VCaP (cell line): ENCODE results near the gene FOXO3.
A peak's percentile ranks its signal among the peaks of the same experiment; 100 is the strongest.

Source experiments
- H3K27ac ChIP-seq: fragments of 450-650 bp; 2 replicates; pipeline ENCODE4 v1.5.1; 2017
- TF ChIP-seq, protein P1 (sequence below): fragments of 450-650 bp; conservative IDR thresholded peaks from 2 replicates; pipeline ENCODE4 v1.5.1; 2017; ENCODE audit warnings: mild to moderate bottlenecking, moderate library complexity

FOXO3 gene

DNA sequence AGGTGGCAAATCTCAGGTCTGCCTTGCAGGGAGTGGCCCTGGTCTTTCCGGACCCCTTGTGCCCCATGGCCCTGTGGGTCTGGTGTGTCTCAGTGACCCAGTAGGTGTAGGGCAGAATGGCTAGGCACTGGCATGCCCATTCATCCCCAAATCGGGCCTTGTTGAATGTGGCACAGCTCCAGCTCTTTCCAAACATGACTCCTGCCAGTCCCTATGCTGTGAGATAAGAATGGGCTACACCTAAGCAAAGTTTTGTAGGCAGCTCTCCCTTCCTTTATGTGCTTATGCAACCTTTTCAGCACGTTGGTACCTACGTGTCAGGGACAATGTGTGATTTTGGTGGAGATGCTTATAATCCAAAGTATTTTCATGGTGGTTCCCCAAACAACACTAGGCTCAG lies 33.9 kb downstream of the FOXO3 start:
- peak overlapping the region; percentile 77 for H3K27ac ChIP-seq
- TF ChIP-seq, protein P1, sequence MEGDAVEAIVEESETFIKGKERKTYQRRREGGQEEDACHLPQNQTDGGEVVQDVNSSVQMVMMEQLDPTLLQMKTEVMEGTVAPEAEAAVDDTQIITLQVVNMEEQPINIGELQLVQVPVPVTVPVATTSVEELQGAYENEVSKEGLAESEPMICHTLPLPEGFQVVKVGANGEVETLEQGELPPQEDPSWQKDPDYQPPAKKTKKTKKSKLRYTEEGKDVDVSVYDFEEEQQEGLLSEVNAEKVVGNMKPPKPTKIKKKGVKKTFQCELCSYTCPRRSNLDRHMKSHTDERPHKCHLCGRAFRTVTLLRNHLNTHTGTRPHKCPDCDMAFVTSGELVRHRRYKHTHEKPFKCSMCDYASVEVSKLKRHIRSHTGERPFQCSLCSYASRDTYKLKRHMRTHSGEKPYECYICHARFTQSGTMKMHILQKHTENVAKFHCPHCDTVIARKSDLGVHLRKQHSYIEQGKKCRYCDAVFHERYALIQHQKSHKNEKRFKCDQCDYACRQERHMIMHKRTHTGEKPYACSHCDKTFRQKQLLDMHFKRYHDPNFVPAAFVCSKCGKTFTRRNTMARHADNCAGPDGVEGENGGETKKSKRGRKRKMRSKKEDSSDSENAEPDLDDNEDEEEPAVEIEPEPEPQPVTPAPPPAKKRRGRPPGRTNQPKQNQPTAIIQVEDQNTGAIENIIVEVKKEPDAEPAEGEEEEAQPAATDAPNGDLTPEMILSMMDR = no peak

DNA sequence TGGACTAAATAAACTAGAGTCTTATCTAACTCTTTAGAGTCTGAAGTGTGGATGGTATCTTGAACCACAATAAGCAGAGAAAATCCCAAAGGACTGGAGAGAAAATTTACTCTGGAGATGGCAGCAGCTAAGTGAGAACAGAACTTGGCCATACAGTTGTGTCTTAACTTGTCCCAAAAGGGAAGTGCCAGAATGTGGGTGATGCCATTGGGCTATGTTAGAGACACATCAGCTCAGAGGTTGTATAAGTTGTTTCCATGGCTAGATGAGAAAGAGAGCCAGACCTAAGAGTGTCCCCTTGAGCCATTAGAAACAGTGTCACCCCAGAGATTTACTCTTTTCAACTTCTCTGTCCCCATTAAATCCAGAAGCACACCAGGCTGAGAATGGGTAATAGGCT lies 36.2 kb downstream of the FOXO3 start:
- peak overlapping the region; percentile 77 for H3K27ac ChIP-seq
- TF ChIP-seq, protein P1 = no peak

DNA sequence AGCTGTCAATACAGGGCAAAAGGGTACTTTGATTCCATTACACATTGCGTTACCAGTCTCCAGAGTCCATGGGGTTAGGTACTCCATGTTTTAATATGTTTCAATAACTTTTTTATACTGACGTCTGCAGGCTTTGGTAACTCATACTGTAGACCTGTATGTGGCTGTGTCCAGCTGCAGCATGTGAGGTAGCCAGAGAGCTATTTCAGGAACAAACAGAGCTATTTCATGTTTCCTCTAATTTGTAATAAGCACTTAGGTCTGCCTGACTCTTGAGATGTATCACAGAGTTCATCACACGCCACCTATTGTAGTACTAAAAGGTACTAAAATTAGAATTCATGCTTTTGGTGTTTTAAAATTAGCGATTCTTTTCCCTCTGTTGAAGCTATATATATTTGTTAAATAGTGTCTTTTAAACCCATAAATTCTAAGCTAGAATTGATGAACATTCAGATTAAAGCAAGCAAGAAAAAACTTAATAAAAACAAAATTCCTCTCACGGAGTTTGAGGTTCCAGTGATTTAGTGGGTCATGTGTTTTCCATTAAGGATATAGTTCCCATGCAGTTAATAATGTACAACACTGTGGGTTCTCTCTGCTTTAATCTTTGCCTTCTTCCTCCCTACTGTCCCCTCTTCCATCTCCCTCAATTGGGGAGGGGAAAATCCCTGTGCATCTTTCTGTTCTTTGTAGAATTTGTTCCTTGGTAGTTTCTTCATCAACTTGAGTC lies 37.0 kb downstream of the FOXO3 start:
- peak overlapping the region; percentile 77 for H3K27ac ChIP-seq
- TF ChIP-seq, protein P1 = no peak

DNA sequence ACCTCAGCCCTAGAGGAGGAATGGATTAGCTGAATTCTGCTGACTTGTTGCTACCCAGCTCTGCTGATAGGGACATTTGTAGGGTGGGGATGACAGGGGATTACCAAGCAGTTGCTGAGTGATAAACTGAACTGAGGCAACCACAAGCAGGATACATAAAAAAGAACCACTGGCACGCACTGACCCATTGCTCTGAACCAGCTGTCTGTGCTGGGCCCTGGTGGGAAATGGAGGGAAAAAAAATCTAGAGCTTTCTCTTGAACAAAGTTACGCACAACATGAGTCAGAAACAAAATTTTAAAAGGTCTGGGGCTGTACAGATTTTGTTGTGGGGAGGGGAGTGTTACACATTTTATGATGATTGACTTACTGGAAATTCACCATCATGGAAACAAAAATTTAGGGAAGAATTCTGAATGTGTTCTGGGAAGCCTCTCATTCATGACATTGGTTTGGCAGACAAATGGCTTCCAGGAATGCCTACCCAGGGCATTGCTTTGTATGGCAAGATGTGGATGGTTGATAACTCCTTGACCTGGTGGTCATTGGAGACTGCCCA lies 37.7 kb downstream of the FOXO3 start:
- TF ChIP-seq, protein P1 = no peak
- no peak overlapping the region for H3K27ac ChIP-seq

DNA sequence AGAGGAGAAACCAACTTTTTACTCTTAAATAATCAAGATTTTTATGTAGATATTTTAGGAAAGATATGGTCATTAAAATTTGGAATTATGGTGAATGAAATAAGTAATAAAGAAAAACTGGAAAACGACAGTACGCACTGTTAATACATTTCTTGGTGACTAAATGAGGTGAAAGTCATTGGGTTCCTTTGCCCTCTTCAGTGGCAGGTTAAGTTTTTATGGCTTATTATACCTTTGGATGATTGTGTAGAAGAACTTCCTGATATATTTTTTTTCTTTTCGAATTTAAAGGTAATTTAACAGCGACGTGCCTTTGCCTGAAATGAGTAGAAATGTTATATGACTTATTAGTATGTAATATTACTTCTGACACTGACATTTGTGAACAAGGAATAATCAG lies 43.4 kb downstream of the FOXO3 start:
- TF ChIP-seq, protein P1 = no peak
- H3K27ac ChIP-seq = no peak overlapping the region

DNA sequence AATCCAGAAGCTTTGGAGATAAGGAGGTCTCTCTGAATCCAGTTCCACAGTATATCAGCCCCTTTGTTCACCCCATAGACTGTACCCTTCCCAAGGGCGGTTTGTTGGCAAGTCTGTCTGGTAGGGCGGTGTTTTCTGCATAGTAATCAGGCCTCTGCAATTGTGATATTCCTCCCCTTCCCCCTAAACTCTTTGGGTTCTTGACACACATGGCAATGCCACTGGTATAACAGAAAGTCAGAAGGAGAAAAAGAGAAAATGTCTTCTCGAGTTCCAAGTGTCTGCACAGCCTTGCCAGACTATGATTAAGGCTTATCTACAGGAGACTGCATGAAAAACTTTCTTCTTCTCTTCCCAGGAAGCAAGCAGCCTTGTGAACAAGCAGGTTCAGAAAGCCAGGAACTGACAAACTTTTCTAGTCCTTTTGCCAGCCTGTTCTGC lies 45.6 kb downstream of the FOXO3 start:
- H3K27ac ChIP-seq = peak overlapping the region; percentile 62
- TF ChIP-seq, protein P1 = no peak

DNA sequence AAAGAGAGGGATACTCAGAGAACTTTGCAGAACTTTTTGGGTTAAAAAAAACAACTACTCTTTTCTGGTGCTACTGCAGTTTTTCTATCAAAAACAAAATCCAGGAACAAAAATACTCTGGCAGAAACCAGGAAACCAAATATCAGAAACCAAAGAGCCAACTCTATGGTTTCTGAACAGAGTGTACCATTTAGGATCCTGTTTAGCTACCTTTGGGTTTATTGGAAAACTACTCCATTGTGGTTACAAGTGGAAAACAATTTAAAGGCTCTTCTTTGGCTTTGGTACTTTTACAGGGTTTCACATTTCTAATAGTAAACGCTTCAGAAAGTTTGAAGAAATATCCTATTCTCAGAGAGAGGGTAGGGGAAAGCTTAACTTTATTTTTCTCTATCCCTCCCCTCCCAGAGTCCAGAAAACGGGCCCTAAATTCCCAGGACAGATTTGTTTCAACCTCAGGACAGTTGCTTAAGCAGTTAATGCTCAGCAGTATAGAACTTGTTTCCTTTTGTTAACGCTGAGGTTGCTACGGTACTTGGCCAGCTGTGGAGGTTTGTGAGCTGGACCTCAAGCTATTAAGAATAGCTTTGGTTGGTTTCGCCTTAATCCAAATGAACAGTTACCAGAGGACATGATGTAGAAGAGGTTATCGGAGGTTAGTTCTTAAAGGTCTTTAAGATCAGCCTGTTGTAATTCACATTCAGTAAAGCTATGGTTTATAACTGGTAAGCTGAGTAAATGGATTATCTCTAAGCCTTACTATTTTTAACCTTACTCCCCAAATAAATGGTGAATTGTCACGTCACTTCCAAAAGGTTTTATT lies 47.9 kb downstream of the FOXO3 start:
- TF ChIP-seq, protein P1 = no peak

More for the DNA sequence above, 47.9 kb downstream of the FOXO3 start:
- H3K27ac ChIP-seq = peak overlapping the region; percentile 62
